Central memory CD8-positive, alpha-beta T cell (primary cell): Measurements from ENCODE around the gene CPNE1.
A peak's percentile ranks its signal among the peaks of the same experiment; 100 is the strongest.

ENCODE experiments used
- ATAC-seq: fragments of 150-1000 bp; cut with Tn5 transposase; replicated peaks from 2 replicates; pipeline ENCODE4 v1.10.0; 2022; ENCODE audit warnings: mild to moderate bottlenecking, moderate FRiP score, moderate number of reproducible peaks; ENCODE audit not compliant: poor library complexity, severe bottlenecking; ENCODE audit errors: extremely low read depth
- DNase-seq, 2 donors: peaks; one replicate each; pipeline ENCODE4 v3.0.0; 2021; ENCODE audit warnings: low spot score in 2 of 2
- H3K27ac Mint-ChIP-seq: one replicate; pipeline ENCODE4 v1.8.0; 2022; ENCODE audit warnings: low read depth, mild to moderate bottlenecking, moderate library complexity, mixed read lengths
- H3K27me3 Mint-ChIP-seq: one replicate; pipeline ENCODE4 v1.8.0; 2022; ENCODE audit warnings: mixed read lengths
- H3K36me3 Mint-ChIP-seq: one replicate; pipeline ENCODE4 v1.8.0; 2022; ENCODE audit warnings: mild to moderate bottlenecking, moderate library complexity, mixed read lengths; ENCODE audit not compliant: insufficient read depth
- H3K4me1 Mint-ChIP-seq: one replicate; pipeline ENCODE4 v1.8.0; 2022; ENCODE audit warnings: mixed read lengths
- H3K4me3 Mint-ChIP-seq: one replicate; pipeline ENCODE4 v1.8.0; 2022; ENCODE audit warnings: mild to moderate bottlenecking, moderate library complexity, mixed read lengths
- H3K9me3 Mint-ChIP-seq: one replicate; pipeline ENCODE4 v1.8.0; 2022; ENCODE audit warnings: mixed read lengths

CPNE1 gene

DNA sequence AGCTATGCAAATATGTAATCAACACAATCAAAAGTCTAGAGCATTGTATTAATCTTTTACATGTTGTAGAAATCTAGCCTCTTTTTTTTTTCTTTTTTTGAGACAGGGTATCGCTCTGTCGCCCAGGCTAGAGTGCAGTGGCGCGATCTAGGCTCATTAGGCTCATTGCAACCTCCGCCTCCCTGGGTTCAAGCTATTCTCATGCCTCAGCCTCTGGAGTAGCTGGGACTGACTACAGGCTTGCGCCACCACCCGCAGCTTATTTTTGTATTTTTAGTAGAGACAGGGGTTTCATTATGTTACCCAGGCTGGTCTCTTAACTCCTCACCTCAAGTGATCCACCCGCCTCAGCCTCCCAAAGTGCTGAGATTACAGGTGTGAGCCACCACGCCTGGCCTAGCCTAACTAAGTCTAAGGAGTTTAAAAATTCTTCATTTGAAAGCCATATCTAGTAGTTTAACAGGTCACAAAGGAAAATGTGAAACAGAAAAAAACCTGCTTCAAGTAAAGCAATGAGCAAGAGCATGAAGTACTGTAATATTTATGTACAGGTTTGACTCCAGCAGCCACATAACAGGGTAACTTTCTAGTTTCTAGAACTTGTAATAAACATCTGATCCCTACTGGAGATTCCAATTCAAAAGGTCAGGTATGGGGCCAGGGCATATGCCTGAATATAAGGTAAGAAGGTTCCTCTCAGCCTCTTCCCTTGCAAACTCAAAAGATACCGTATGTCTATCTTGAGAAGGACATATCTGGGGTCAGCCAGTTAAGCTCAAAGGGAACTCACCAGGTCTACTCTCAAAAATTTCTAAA is 4.4 kb downstream of the CPNE1 start:
- H3K4me1 Mint-ChIP-seq = peaks cover 72% of the 10 kb centered on the region
- peaks cover 33% of the 10 kb centered on the region for H3K36me3 Mint-ChIP-seq
- no peak for DNase-seq

DNA sequence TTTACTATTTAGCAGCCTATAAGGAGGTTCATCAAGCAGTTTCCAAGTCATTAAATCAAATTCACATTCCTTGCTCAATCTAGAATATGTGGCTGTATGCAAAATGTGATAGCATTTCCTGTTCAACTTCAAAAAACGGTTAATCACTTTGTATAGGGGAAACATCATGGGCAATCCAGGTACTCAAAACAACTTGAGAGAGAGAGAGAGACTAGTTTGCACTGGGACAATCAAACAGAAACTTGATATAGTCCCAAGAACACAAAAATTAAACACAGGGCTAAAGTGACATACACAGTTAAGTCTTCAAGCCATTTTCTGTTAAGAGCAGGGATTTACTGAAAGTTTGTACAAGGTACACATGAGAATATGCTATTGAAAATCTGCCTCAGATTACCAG is 7.4 kb downstream of the CPNE1 start:
- Mint-ChIP-seq H3K27ac (peak overlapping the region; percentile 11), H3K36me3 (peaks cover 14% of the 10 kb centered on the region), H3K9me3 (no peaks in the 10 kb centered on the region), H3K4me3 (peak overlapping the region; percentile 47), H3K4me1 (peaks cover 50% of the 10 kb centered on the region), H3K27me3 (no peaks in the 10 kb centered on the region)
- no peak for ATAC-seq
- DNase-seq = no peak

More for the DNA sequence above, 4.4 kb downstream of the CPNE1 start:
- H3K9me3 Mint-ChIP-seq = no peaks in the 10 kb centered on the region
- ATAC-seq = no peak
- peak overlapping the region; percentile 85 for H3K4me3 Mint-ChIP-seq
- H3K27me3 Mint-ChIP-seq = no peaks in the 10 kb centered on the region
- H3K27ac Mint-ChIP-seq = peak overlapping the region; percentile 57

- Mint-ChIP-seq H3K9me3 (no peaks in the 10 kb centered on the region), H3K4me1 (peaks cover 44% of the 10 kb centered on the region), H3K27ac (no peak overlapping the region), H3K36me3 (peaks cover 25% of the 10 kb centered on the region), H3K27me3 (no peaks in the 10 kb centered on the region), H3K4me3 (no peak overlapping the region)
- no peak for ATAC-seq
- no peak for DNase-seq
Measured at GRCh38 chr20:35654415-35654814, 10.3 kb downstream of the CPNE1 start.

GRCh38 chr20:35653893-35654292 is 10.8 kb downstream of the CPNE1 start:
- DNase-seq (no peak), ATAC-seq (no peak)
- Mint-ChIP-seq H3K27ac (no peak overlapping the region), H3K4me1 (peaks cover 40% of the 10 kb centered on the region), H3K36me3 (peaks cover 24% of the 10 kb centered on the region), H3K9me3 (no peaks in the 10 kb centered on the region), H3K4me3 (no peak overlapping the region), H3K27me3 (no peaks in the 10 kb centered on the region)

- no peaks in the 10 kb centered on the region for H3K27me3 Mint-ChIP-seq
- ATAC-seq (no peak), DNase-seq (no peak)
- H3K4me3 Mint-ChIP-seq = no peak overlapping the region
- no peak overlapping the region for H3K27ac Mint-ChIP-seq
- peaks cover 24% of the 10 kb centered on the region for H3K36me3 Mint-ChIP-seq
- H3K4me1 Mint-ChIP-seq = peaks cover 39% of the 10 kb centered on the region
- H3K9me3 Mint-ChIP-seq = no peaks in the 10 kb centered on the region
Measured at GRCh38 chr20:35653430-35653734, 11.3 kb downstream of the CPNE1 start.

- no peaks in the 10 kb centered on the region for H3K27me3 Mint-ChIP-seq
- H3K4me3 Mint-ChIP-seq = no peak overlapping the region
- H3K9me3 Mint-ChIP-seq = no peaks in the 10 kb centered on the region
- ATAC-seq (no peak), DNase-seq (no peak)
- peaks cover 27% of the 10 kb centered on the region for H3K36me3 Mint-ChIP-seq
- H3K4me1 Mint-ChIP-seq = peaks cover 40% of the 10 kb centered on the region
- H3K27ac Mint-ChIP-seq = no peak overlapping the region
Measured at GRCh38 chr20:35652641-35653429, 11.9 kb downstream of the CPNE1 start.

- peaks cover 34% of the 10 kb centered on the region for H3K4me1 Mint-ChIP-seq
- no peaks in the 10 kb centered on the region for H3K9me3 Mint-ChIP-seq
- no peak overlapping the region for H3K27ac Mint-ChIP-seq
- no peak for DNase-seq
- H3K36me3 Mint-ChIP-seq = peaks cover 26% of the 10 kb centered on the region
- no peak for ATAC-seq
- H3K4me3 Mint-ChIP-seq = no peak overlapping the region
- H3K27me3 Mint-ChIP-seq = no peaks in the 10 kb centered on the region
Measured at GRCh38 chr20:35651958-35652357, 12.7 kb downstream of the CPNE1 start.

DNA sequence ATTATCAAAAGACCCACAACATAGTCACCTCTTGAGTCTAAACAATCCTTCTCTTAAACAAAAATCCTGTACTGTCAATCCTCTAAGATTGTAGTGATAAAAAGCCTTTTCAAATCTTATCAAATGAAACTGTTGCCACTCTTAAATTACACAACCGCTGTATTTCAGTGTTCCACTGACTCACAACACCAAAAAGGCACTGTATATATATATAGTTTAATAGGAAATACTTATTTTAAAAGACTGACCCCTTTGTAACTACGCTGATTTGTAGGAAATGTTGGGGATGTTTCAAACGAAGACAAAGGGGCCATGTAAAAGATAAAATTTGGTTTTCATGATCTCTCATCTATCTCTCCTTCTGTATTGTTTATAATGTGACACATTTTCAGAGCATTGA is 14.1 kb downstream of the CPNE1 start:
- ATAC-seq (no peak), DNase-seq (no peak)
- H3K4me3 Mint-ChIP-seq = no peak overlapping the region
- no peaks in the 10 kb centered on the region for H3K9me3 Mint-ChIP-seq
- no peaks in the 10 kb centered on the region for H3K27me3 Mint-ChIP-seq
- H3K36me3 Mint-ChIP-seq = peaks cover 25% of the 10 kb centered on the region
- H3K4me1 Mint-ChIP-seq = peaks cover 41% of the 10 kb centered on the region
- H3K27ac Mint-ChIP-seq = peak overlapping the region; percentile 14

DNA sequence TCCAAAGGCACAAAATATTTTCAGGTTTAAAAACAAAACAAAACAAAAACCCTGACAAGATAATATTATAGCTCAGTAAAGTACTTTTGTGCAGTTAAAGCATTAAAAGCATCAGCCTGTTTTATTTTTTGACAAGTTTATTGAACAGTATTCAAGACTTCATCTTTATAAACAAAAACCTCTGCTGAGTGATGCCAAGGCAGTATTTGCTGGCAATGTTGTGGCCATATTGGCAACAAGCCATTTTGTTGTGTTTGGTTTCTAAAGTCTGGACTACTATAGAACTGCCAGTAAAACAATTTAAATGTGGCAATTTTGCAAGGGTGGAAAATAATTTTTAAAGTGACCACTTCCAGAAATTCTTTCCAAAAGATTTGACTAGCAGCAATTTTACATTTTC is 15.9 kb downstream of the CPNE1 start:
- Mint-ChIP-seq H3K27ac (peak overlapping the region; percentile 64), H3K27me3 (no peaks in the 10 kb centered on the region), H3K4me3 (no peak overlapping the region), H3K36me3 (peaks cover 32% of the 10 kb centered on the region), H3K9me3 (no peaks in the 10 kb centered on the region), H3K4me1 (peaks cover 59% of the 10 kb centered on the region)
- no peak for ATAC-seq
- DNase-seq = no peak

GRCh38 chr20:35644806-35645205 is 19.9 kb downstream of the CPNE1 start:
- Mint-ChIP-seq H3K4me3 (no peak overlapping the region), H3K27me3 (no peaks in the 10 kb centered on the region), H3K36me3 (peaks cover 19% of the 10 kb centered on the region), H3K9me3 (no peaks in the 10 kb centered on the region), H3K27ac (peak overlapping the region; percentile 55), H3K4me1 (peaks cover 79% of the 10 kb centered on the region)
- DNase-seq (no peak), ATAC-seq (no peak)

DNA sequence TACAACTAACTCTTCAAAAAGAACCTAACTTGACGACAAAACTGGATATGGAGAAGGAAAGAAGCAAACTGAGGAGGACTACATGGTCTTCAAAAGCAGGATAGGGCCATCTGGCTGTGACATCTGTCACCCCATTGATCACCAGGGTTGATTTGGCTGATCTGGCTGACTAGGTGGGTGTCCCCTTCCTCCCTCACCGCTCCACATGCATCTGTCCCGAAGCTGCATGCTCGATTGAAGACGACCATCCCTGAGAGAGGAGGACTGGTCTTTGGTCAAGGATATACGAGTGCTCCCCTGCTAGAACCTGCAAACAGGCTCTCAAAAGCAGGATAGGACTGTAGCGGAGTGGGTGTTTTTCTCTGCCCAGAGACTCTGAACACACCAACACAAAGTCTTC is 21.7 kb downstream of the CPNE1 start:
- Mint-ChIP-seq H3K27ac (no peak overlapping the region), H3K36me3 (peaks cover 12% of the 10 kb centered on the region)
- no peak for ATAC-seq

DNA sequence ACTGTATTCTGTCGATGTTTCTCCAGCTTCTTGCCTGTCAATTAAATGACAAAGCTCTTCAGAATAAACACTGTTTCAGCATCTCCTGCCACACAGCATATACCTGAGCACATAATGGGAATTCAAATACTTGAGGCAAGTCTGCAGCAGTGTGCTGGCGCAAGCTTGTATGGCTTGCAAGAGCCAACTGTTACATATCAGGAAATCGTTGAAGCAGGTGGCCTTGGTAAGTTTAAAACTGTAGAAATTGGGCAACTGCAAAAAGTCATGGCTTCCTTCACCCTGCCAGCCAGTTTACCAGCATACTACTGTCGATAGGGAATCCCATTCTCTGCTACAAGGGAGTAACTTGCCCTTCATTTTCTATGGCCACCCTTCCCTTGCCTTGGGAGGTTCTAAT is 23.0 kb downstream of the CPNE1 start:
- H3K4me1 Mint-ChIP-seq = peaks cover 94% of the 10 kb centered on the region
- DNase-seq (no peak), ATAC-seq (no peak)
- no peak overlapping the region for H3K4me3 Mint-ChIP-seq
- H3K27me3 Mint-ChIP-seq = no peaks in the 10 kb centered on the region
- peaks cover 8% of the 10 kb centered on the region for H3K36me3 Mint-ChIP-seq
- H3K27ac Mint-ChIP-seq = peak overlapping the region; percentile 43
- H3K9me3 Mint-ChIP-seq = no peaks in the 10 kb centered on the region

More for the DNA sequence above, 21.7 kb downstream of the CPNE1 start:
- no peak for DNase-seq
- peaks cover 81% of the 10 kb centered on the region for H3K4me1 Mint-ChIP-seq
- H3K27me3 Mint-ChIP-seq = no peaks in the 10 kb centered on the region
- H3K4me3 Mint-ChIP-seq = no peak overlapping the region
- no peaks in the 10 kb centered on the region for H3K9me3 Mint-ChIP-seq

GRCh38 chr20:35640724-35641123 is 24.0 kb downstream of the CPNE1 start:
- H3K36me3 Mint-ChIP-seq = peaks cover 10% of the 10 kb centered on the region
- H3K27ac Mint-ChIP-seq = peak overlapping the region; percentile 78

More at GRCh38 chr20:35640724-35641123, 24.0 kb downstream of the CPNE1 start:
- H3K4me3 Mint-ChIP-seq = no peak overlapping the region
- peaks cover 93% of the 10 kb centered on the region for H3K4me1 Mint-ChIP-seq
- no peaks in the 10 kb centered on the region for H3K27me3 Mint-ChIP-seq
- H3K9me3 Mint-ChIP-seq = no peaks in the 10 kb centered on the region
- DNase-seq (no peak), ATAC-seq (no peak)
